ENCODE data around the gene MRPS9. TPM values are rescaled to one million over a fixed set of nuclear protein-coding genes. Genes with fewer than 3 reads are reported as not detected.

Gene MRPS9
- total RNA-seq, 4 donors from 2014 or later = 12.7 to 17.5 (median 15.3) TPM

- no peaks in the 10 kb centered on the region for H3K27me3 ChIP-seq
- TF ChIP-seq EP300 (IDR thresholded peaks at IDR 0.05) = no peak
- TF ChIP-seq, protein P1, sequence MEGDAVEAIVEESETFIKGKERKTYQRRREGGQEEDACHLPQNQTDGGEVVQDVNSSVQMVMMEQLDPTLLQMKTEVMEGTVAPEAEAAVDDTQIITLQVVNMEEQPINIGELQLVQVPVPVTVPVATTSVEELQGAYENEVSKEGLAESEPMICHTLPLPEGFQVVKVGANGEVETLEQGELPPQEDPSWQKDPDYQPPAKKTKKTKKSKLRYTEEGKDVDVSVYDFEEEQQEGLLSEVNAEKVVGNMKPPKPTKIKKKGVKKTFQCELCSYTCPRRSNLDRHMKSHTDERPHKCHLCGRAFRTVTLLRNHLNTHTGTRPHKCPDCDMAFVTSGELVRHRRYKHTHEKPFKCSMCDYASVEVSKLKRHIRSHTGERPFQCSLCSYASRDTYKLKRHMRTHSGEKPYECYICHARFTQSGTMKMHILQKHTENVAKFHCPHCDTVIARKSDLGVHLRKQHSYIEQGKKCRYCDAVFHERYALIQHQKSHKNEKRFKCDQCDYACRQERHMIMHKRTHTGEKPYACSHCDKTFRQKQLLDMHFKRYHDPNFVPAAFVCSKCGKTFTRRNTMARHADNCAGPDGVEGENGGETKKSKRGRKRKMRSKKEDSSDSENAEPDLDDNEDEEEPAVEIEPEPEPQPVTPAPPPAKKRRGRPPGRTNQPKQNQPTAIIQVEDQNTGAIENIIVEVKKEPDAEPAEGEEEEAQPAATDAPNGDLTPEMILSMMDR (IDR thresholded peaks at IDR 0.05) = no peak
- TF ChIP-seq POLR2A (IDR thresholded peaks at IDR 0.05) = no peak
- TF ChIP-seq POLR2AphosphoS5 (IDR thresholded peaks at IDR 0.05) = no peak
- WGBS = 92% methylated on average over 5 of the region's 5 CpGs
These were observed 78.5 kb downstream of the MRPS9 start for GRCh38 chr2:105116348-105116747.

GRCh38 chr2:105117565-105117964, 79.7 kb downstream of the MRPS9 start:
- TF ChIP-seq, protein P1 (IDR thresholded peaks at IDR 0.05) = no peak
- TF ChIP-seq POLR2AphosphoS5 (IDR thresholded peaks at IDR 0.05) = no peak
- TF ChIP-seq EP300 (IDR thresholded peaks at IDR 0.05) = no peak
- H3K4me3 ChIP-seq = no peak overlapping the region
- H3K27ac ChIP-seq = no peak overlapping the region
- no peaks in the 10 kb centered on the region for H3K4me1 ChIP-seq
- H3K36me3 ChIP-seq = no peaks in the 10 kb centered on the region
- 68% methylated on average over 6 of the region's 6 CpGs for WGBS
- no peaks in the 10 kb centered on the region for H3K9me3 ChIP-seq
- no peaks in the 10 kb centered on the region for H3K27me3 ChIP-seq
- no peak for DNase-seq (ENCODE audit: low spot score in 2 of 2)

More at GRCh38 chr2:105116348-105116747, 78.5 kb downstream of the MRPS9 start:
- no peak overlapping the region for H3K4me3 ChIP-seq
- H3K9me3 ChIP-seq = no peaks in the 10 kb centered on the region
- DNase-seq (ENCODE audit: low spot score in 2 of 2) = no peak
- H3K27ac ChIP-seq = no peak overlapping the region
- no peaks in the 10 kb centered on the region for H3K36me3 ChIP-seq
- no peaks in the 10 kb centered on the region for H3K4me1 ChIP-seq

DNA sequence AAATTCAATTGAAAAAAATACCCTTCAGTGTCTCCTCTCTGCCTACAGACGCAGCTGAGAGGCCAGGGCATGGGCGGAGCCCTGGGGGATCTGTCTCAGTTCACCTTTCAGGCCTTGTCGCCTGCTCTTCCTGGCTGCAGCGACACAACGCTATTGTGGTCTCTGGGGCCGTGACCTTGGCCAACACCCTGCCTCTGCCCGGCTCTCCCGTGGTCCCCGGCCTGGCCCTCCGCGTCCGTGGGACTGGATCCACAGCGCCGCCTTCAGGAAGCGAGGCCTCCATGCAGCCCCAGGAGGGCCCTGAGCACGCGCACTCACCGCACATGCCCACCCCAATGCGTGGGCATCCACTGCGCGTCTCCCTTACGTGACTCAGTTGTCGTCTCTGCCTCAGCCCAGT, 81.1 kb downstream of the MRPS9 start:
- no peaks in the 10 kb centered on the region for H3K36me3 ChIP-seq
- no peaks in the 10 kb centered on the region for H3K9me3 ChIP-seq
- TF ChIP-seq, protein P1 (IDR thresholded peaks at IDR 0.05) = no peak
- TF ChIP-seq POLR2A (IDR thresholded peaks at IDR 0.05) (no peak), POLR2AphosphoS5 (IDR thresholded peaks at IDR 0.05) (no peak), EP300 (IDR thresholded peaks at IDR 0.05) (no peak)
- no peaks in the 10 kb centered on the region for H3K4me1 ChIP-seq
- WGBS = 57% methylated on average over 12 of the region's 23 CpGs
- H3K27me3 ChIP-seq = no peaks in the 10 kb centered on the region
- no peak overlapping the region for H3K27ac ChIP-seq
- DNase-seq (ENCODE audit: low spot score in 2 of 2) = no peak
- no peak overlapping the region for H3K4me3 ChIP-seq

- DNase-seq (ENCODE audit: low spot score in 2 of 2) = no peak
- Histone ChIP-seq H3K36me3 (no peaks in the 10 kb centered on the region), H3K9me3 (no peaks in the 10 kb centered on the region), H3K4me1 (no peaks in the 10 kb centered on the region), H3K4me3 (no peak overlapping the region), H3K27ac (no peak overlapping the region), H3K27me3 (peaks cover 3% of the 10 kb centered on the region)
- 76% methylated on average over 8 of the region's 8 CpGs for WGBS
- TF ChIP-seq POLR2A (IDR thresholded peaks at IDR 0.05) (no peak), POLR2AphosphoS5 (IDR thresholded peaks at IDR 0.05) (no peak), EP300 (IDR thresholded peaks at IDR 0.05) (no peak)
- TF ChIP-seq, protein P1 (IDR thresholded peaks at IDR 0.05) = no peak
These were observed 83.6 kb downstream of the MRPS9 start for GRCh38 chr2:105121434-105121833.

GRCh38 chr2:105125428-105125827, 87.6 kb downstream of the MRPS9 start:
- no peak for DNase-seq (ENCODE audit: low spot score in 2 of 2)
- no peak overlapping the region for H3K27ac ChIP-seq
- H3K4me1 ChIP-seq = no peaks in the 10 kb centered on the region
- 64% methylated on average over 4 of the region's 4 CpGs for WGBS
- H3K36me3 ChIP-seq = no peaks in the 10 kb centered on the region
- H3K4me3 ChIP-seq = no peak overlapping the region
- peaks cover 3% of the 10 kb centered on the region for H3K27me3 ChIP-seq
- no peaks in the 10 kb centered on the region for H3K9me3 ChIP-seq
- TF ChIP-seq POLR2AphosphoS5 (IDR thresholded peaks at IDR 0.05) (no peak), POLR2A (IDR thresholded peaks at IDR 0.05) (no peak)

- H3K9me3 ChIP-seq = no peaks in the 10 kb centered on the region
- H3K4me3 ChIP-seq = no peak overlapping the region
- H3K4me1 ChIP-seq = no peaks in the 10 kb centered on the region
- H3K27ac ChIP-seq = no peak overlapping the region
- no peaks in the 10 kb centered on the region for H3K36me3 ChIP-seq
- peaks cover 3% of the 10 kb centered on the region for H3K27me3 ChIP-seq
- no peak for DNase-seq (ENCODE audit: low spot score in 2 of 2)
- no peak for TF ChIP-seq POLR2A (IDR thresholded peaks at IDR 0.05)
- TF ChIP-seq POLR2AphosphoS5 (IDR thresholded peaks at IDR 0.05) = no peak
- no peak for TF ChIP-seq EP300 (IDR thresholded peaks at IDR 0.05)
- 72% methylated on average over 3 of the region's 3 CpGs for WGBS
These were observed 88.1 kb downstream of the MRPS9 start for GRCh38 chr2:105125920-105126319.

Data from suprapubic skin (tissue), 4 donors.